Stimulated activated CD4-positive, alpha-beta T cell treated with anti-CD3 and anti-CD28 coated beads, Interleukin-15, amount 100 ng/mL, for 48 hours (primary cell): ENCODE results near the gene MZT2A.
"Not testable (repeated sequence)": the region's sequence is repeated elsewhere in the genome, so short reads cannot be mapped to it uniquely, and the experiment has no call there.

Experiments used
- DNase-seq, 2 donors: peaks; one replicate each; pipeline ENCODE4 v3.0.0-alpha.2; 2020; ENCODE audit warnings: low read depth in 2 of 2

The MZT2A gene

DNA sequence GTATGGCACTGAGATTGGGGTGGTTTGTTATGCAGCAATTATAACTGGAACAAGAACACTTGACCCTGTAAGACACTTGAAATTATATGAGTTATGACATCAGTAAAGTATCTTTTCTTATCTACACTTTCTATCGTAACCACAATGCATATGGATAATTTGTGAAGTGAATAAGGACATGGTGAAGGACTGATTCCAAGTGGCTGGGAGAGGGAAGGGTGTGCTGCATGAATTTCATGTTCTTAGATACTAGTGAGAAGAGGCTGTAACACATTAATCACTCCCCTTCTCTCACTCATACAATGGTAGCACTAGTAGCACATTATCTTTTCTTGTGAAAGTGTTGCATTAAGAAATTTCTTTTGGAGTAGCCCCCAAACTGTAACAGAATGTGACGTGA is 37.3 kb downstream of the MZT2A start:
- not testable (repeated sequence) for DNase-seq

DNA sequence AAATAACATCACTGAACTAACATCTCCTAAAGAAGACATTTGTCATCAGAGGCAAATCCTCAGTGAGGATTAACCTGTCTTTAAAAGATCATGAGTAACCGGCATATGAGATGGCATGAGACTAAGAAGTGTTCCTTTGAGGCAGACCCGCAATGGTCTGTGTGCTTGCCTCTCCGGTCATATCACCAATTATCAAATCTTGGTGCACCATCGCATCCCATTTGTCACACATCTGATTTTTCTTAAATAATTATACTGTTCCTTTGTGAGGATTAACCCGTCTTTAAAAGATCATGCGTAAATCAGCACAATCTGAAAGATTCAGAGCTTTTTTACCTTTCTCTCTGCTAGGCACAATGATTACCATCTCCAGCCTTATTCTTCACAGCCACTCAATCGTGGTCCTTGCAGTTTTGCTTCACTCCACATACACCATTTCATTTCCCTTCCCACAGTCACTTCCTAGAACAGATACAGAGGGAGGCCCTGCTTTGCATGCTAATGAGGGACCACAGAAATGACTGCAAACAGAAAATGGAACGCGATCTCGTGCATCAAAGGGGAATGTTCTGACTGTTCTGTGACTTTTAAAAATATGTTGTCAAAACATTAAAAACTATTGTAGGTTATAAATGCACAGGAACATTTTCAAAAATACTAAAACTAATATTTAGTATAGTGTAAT is 40.8 kb downstream of the MZT2A start:
- not testable (repeated sequence) for DNase-seq

DNA sequence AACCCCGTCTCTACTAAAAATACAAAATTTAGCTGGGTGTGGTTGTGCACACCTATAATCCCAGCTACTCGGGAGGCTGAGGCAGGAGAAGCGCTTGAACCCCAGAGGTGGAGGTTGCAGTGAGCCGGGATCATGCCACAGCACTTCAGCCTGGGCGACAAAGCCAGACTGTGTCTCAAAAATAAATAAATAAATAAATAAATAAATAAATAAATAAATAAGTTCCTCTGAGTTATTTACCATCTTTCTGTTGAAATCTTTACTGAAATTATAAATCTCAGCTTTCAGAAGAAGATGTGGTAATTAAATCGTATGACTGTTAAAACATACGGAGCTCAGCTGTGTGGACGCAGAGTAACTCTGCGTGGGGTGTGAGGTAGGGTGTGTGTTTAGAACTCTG is 44.2 kb downstream of the MZT2A start:
- not testable (repeated sequence) for DNase-seq

DNA sequence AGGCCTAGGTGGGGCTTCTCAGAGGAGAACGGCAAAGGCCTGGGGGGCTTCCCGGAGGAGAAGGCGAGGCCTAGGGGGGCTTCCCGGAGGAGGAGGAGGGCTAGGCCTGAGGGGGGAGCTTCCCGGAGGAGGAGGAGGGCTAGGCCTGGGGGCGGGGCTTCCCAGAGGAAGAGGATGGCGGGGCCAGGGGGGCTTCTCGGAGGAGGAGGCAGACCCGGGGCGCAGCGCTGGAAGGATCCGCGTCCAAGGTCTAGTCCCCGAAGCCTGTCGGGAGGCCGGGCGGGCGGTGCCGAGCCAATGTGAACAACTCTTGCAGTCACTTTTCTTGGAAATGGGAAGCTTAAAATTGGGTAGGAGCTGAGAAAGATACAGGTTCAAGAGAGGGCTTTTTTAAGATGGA is 46.3 kb downstream of the MZT2A start:
- no peak for DNase-seq

DNA sequence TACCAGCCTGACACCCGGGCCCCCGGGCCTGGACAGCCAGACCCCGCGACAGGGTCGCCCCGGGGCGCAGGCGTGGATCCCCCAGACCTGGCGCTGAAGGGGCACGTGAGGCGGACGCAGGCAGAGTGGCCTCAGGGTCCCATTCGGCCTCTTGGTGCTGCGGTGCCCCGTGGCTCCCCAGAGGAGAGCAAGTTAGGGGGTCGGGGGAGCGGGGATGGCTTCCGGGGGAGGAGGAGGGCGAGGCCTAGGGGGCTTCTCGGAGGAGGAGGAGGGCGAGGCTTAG is 46.7 kb downstream of the MZT2A start:
- not testable (repeated sequence) for DNase-seq

DNA sequence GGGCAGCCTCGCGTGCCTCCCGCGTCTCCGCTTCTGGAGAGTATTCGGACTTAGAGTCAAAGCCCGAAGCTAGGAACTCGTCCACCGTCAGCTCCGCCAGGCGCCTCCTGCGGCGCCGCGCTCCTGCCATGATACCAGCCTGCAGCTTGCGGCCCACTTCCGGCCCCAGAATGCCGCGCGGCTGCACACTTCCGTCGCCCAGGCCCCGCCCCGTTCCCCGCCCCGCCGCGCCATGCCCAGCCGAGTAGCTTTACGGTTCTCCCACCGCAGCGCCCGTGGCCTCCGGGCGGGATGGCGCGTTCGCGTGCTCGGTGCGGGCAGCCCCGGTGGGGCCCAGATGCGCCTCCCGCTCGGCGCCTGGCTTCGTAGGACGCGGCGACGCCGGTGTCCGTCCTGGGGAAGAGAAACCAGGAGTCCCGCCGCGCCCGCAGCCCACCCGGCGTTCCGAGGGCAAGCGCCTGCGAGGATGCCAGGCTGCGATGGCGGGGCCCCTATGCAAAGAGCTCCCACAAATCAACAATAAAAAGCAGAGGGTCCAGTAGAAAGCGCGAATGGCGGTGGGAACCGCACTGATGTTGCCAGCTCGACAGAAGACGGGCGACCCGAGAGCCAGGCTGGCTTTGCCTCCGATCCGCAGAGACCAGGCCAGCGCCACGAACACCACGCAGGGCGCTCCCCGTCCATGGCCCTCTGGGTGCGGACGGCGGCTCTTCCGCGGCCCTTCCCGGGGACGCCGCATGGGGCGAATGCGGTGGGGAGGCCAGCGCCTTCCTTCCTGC is 47.3 kb downstream of the MZT2A start:
- DNase-seq, result not testable (repeated sequence)

DNA sequence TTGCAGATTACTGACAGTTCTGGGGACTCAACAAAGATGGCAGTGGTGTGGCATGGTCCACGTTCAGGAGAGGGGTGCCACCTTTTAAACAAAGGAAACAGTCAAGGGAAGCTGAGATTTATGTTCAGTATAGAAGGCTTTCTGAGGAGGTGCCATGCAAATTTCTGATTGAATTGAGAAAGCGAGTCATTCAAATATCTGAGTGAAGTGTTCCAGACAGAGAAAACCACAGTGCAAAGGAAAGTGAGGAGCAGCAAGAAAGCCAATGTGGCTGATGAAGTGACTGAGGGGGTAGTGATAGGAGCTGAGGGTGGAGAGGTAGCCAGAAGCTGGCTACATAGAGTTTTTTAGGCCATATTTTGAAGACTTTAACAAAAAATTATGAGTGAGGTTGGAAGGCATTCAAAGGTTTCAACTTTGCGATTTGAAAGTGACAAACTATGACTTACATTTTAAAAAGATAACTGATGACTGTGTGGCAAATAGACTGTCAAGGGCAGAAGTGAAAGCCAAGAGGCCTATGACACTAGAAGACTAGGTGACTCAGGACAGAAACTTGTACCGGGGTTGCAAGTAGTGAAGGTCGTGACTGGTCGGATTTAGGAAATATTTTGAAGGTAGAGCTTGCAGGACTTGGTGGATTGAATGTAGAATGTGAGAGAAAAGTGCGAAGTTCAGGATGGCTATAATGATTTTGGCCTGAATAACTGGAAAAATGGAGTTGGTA is 51.3 kb downstream of the MZT2A start:
- not testable (repeated sequence) for DNase-seq
